ENCODE measurements around the gene KRT35.

DNA sequence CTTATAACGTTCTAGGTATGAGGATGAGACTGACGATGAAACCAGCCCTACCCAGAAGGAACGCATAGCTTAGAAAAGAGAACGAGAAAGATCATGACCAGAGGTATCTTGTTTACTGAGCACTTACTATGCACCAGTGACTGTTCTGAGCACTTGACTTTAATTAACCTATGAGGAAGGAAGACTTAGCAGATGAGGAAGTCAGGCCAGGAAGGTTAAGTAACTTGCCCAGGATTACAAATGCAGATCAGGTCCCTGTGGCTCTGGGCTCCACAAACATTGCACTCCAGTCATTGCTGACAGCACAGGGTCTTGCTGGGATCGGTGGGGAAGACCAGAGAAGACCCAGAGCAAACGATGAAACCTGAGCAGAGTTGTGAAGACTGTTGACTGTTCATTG, 17.3 kb upstream of the KRT35 start:
- TF ChIP-seq CTCF (IDR thresholded peaks at IDR 0.05; ENCODE audit: low read depth, low read length) (no peak), POLR2A (IDR thresholded peaks at IDR 0.05; ENCODE audit: extremely low read depth, insufficient read length) (no peak)

Data from NB4 (cell line).